Osteocyte (in vitro differentiated cells): ENCODE data around the gene GYPB. TPM values are rescaled to one million over a fixed set of nuclear protein-coding genes. Genes with fewer than 3 reads are reported as not detected.
"Not testable (repeated sequence)": the region's sequence is repeated elsewhere in the genome, so short reads cannot be mapped to it uniquely, and the experiment has no call there.

ENCODE experiments used
- DNase-seq: peaks from one replicate; pipeline ENCODE4 v3.0.0; 2021; ENCODE audit warnings: mixed read lengths; ENCODE audit not compliant: unreplicated experiment; ENCODE audit errors: extremely low spot score
- H3K27ac Mint-ChIP-seq: one replicate; pipeline ENCODE4 v1.8.0; 2021; ENCODE audit warnings: mild to moderate bottlenecking, mixed read lengths; ENCODE audit not compliant: unreplicated experiment
- H3K27me3 Mint-ChIP-seq: one replicate; pipeline ENCODE4 v1.8.0; 2021; ENCODE audit warnings: mixed read lengths; ENCODE audit not compliant: unreplicated experiment
- H3K36me3 Mint-ChIP-seq: one replicate; pipeline ENCODE4 v1.8.0; 2021; ENCODE audit warnings: mixed read lengths; ENCODE audit not compliant: unreplicated experiment
- H3K4me1 Mint-ChIP-seq: one replicate; pipeline ENCODE4 v1.8.0; 2021; ENCODE audit warnings: mixed read lengths; ENCODE audit not compliant: unreplicated experiment
- H3K4me3 Mint-ChIP-seq: one replicate; pipeline ENCODE4 v1.8.0; 2021; ENCODE audit warnings: mild to moderate bottlenecking, moderate library complexity, mixed read lengths; ENCODE audit not compliant: unreplicated experiment
- H3K9me3 Mint-ChIP-seq: one replicate; pipeline ENCODE4 v1.8.0; 2021; ENCODE audit warnings: mixed read lengths; ENCODE audit not compliant: unreplicated experiment
- long read RNA-seq: library from polyadenylated mRNA; unstranded; transcript quantifications from one replicate; pipeline ENCODE4 v2.0.0, GENCODE V29; 2021
- total RNA-seq: library from RNA; stranded (reverse); gene quantifications from 2 replicates; pipeline ENCODE4 v1.2.1, GENCODE V29; 2021
- TF ChIP-seq, protein P1 (sequence below): fragments of 200-600 bp; sonication (generic); IDR thresholded peaks from 2 replicates; pipeline ENCODE4 v1.5.0; 2021; ENCODE audit warnings: antibody characterized with exemption, mild to moderate bottlenecking, moderate library complexity

GYPB gene
- not detected in 2 replicates for total RNA-seq
- long read RNA-seq = 0 reads

DNA sequence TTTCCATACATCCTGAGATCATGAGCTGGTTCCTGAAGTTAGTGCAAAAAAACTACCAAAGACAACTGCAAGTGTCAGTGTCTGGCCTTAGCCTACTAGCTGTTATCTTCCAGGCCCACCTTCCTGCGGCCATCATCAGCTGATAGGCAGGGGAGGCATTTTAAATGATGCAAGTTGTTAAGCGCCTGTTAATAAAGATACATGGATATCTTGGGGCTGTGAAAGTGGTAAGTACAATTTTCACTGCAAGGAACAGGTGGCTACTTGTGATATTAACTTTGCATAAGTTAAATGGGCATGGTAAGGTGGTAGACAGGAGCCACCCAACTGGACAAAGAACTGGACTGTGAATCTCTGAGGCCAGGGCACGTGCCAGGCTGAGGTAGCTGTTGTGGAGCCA is at the start of gene GYPB:
GYPB (minus strand) TSS at position 104 of the 400 bp plus-strand sequence; CDS start at position 11, 93 bp downstream.
- H3K27ac Mint-ChIP-seq, H3K9me3 Mint-ChIP-seq, DNase-seq, H3K4me1 Mint-ChIP-seq, H3K4me3 Mint-ChIP-seq, H3K36me3 Mint-ChIP-seq: not testable (repeated sequence)
- H3K27me3 Mint-ChIP-seq = peaks cover 25% of the 10 kb centered on the region

GRCh38 chr4:144061556-144061955 is 42.4 kb upstream of the GYPB start:
- not testable (repeated sequence) for H3K27me3 Mint-ChIP-seq, DNase-seq

DNA sequence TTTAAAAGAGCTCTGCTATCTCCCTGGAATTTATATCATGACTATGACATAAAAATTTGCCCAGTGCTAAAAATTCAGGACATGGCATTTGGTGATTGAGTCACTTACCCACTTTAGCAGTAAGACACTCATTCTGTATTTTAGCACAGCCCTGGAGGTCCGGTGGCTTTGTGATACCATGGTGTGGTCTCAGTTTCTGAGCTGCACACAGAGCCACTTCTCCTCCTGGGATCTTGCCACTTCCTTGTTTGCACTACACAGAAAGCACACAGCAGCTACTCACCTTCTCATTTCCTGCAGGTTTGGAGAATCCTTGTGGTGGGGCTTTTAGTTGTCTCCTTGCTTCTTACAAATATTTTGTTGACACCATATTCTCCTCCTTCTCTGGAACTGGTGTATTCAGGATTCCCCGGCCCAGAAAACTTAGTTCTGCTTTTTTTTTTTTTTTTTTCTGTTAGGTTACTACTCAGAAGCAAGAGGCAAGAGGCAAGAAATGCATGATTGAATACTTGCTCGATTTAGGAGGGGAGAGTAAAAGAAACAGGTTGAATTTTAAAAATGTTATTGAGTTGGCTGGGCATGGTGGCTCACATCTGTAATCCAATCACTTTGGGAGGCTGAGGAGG is 41.2 kb upstream of the GYPB start:
- not testable (repeated sequence) for H3K4me3 Mint-ChIP-seq, DNase-seq, H3K27ac Mint-ChIP-seq, H3K27me3 Mint-ChIP-seq, H3K4me1 Mint-ChIP-seq, H3K36me3 Mint-ChIP-seq
- peaks cover 11% of the 10 kb centered on the region for H3K9me3 Mint-ChIP-seq

More at GRCh38 chr4:144061556-144061955, 42.4 kb upstream of the GYPB start:
- not testable (repeated sequence) for H3K4me3 Mint-ChIP-seq, H3K36me3 Mint-ChIP-seq, H3K27ac Mint-ChIP-seq, H3K4me1 Mint-ChIP-seq
- peaks cover 11% of the 10 kb centered on the region for H3K9me3 Mint-ChIP-seq

DNA sequence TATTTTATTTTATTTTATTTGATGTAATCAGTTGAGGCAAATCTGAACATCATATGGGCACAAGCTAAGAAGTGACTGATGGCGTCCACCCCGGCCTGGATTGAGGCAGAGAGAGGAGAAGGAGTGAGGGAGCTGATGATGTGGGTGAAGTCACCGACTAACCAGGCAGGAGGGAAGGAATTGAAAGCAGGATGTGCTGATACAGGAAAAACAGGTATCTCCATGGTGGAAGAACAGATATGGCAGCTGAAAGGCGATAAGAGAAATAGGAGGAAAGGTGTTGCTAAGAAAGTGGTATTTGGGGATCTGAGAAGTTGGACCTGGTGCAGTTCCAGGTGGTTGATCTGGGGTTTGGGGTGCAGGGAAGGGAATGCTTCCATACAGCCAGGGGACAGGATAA is 37.6 kb upstream of the GYPB start:
- H3K36me3 Mint-ChIP-seq = no peaks in the 10 kb centered on the region
- TF ChIP-seq, protein P1, sequence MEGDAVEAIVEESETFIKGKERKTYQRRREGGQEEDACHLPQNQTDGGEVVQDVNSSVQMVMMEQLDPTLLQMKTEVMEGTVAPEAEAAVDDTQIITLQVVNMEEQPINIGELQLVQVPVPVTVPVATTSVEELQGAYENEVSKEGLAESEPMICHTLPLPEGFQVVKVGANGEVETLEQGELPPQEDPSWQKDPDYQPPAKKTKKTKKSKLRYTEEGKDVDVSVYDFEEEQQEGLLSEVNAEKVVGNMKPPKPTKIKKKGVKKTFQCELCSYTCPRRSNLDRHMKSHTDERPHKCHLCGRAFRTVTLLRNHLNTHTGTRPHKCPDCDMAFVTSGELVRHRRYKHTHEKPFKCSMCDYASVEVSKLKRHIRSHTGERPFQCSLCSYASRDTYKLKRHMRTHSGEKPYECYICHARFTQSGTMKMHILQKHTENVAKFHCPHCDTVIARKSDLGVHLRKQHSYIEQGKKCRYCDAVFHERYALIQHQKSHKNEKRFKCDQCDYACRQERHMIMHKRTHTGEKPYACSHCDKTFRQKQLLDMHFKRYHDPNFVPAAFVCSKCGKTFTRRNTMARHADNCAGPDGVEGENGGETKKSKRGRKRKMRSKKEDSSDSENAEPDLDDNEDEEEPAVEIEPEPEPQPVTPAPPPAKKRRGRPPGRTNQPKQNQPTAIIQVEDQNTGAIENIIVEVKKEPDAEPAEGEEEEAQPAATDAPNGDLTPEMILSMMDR = no peak
- H3K4me3 Mint-ChIP-seq = no peak overlapping the region

DNA sequence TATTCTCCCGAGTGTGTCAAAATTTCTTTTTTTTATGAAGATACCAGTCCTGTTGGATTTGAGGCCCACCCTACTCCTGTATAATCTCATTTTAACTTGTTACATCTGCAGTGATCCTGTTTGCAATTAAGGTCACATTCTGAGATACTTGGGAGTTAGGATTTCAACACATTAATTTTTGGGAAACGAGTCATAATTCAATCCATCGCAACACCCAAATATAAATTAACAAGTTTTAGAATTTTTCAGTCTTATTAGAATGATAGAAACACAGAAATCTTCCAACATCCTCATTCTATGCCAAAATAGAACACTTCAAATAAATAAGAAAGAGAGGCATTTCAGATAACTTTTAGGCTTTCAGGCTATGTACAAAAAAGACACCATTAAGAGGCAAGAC is 36.2 kb upstream of the GYPB start:
- DNase-seq, H3K4me3 Mint-ChIP-seq, H3K9me3 Mint-ChIP-seq, H3K27ac Mint-ChIP-seq, H3K27me3 Mint-ChIP-seq, H3K36me3 Mint-ChIP-seq, H3K4me1 Mint-ChIP-seq: not testable (repeated sequence)

More for the DNA sequence above, 37.6 kb upstream of the GYPB start:
- no peak for DNase-seq
- Mint-ChIP-seq H3K4me1 (peaks cover 2% of the 10 kb centered on the region), H3K9me3 (peaks cover 5% of the 10 kb centered on the region), H3K27ac (no peak overlapping the region), H3K27me3 (peaks cover 2% of the 10 kb centered on the region)

GRCh38 chr4:144051494-144051893 is 32.3 kb upstream of the GYPB start:
- H3K9me3 Mint-ChIP-seq, H3K27ac Mint-ChIP-seq, DNase-seq, H3K27me3 Mint-ChIP-seq, H3K36me3 Mint-ChIP-seq, H3K4me1 Mint-ChIP-seq, H3K4me3 Mint-ChIP-seq: not testable (repeated sequence)

DNA sequence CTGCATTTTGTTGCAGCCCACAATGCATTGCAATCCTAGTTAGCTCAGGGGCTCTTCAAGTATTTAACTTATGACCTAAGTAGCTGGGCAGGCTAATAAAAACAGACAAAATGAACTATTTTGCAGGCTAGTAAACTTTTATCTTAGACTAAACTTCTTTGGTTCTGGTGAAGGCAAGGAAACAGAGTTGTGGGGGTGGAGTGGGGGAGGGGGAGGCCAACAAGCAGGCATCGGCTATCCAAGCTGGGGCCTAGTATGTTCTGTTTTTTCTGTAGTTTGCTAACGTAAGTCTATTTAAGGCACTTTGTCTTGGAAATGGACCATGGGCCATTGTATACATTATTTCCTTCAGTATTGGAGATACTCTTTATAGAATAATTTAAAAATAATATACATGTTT is 31.5 kb upstream of the GYPB start:
- not testable (repeated sequence) for H3K4me3 Mint-ChIP-seq, H3K27ac Mint-ChIP-seq, H3K27me3 Mint-ChIP-seq, H3K4me1 Mint-ChIP-seq, DNase-seq, H3K36me3 Mint-ChIP-seq, H3K9me3 Mint-ChIP-seq

GRCh38 chr4:144049495-144050424 is 30.6 kb upstream of the GYPB start:
- not testable (repeated sequence) for H3K27me3 Mint-ChIP-seq, H3K9me3 Mint-ChIP-seq, DNase-seq, H3K27ac Mint-ChIP-seq, H3K36me3 Mint-ChIP-seq, H3K4me3 Mint-ChIP-seq
- H3K4me1 Mint-ChIP-seq = peaks cover 11% of the 10 kb centered on the region

DNA sequence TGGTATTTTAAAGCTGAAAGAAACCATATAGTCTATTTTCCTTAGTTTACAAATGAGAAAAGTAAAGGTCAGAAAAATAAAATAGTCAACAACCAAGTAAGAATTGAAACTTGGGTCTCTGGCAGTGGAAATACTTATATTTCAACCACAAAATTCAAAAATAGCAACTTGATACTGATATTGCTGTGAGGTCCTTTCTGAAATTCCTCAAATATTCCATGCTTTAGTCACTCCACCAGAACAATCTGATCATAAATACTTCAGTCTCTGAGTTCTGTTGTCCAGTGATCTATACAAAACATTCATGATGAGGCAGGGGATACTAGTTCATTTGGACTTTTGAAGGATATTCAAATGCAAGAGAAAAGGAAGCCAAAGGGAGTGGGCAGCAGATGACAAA is 25.8 kb upstream of the GYPB start:
- H3K4me3 Mint-ChIP-seq, DNase-seq, H3K27me3 Mint-ChIP-seq, H3K36me3 Mint-ChIP-seq, H3K9me3 Mint-ChIP-seq: not testable (repeated sequence)
- Mint-ChIP-seq H3K27ac (peak overlapping the region; percentile 19), H3K4me1 (peaks cover 15% of the 10 kb centered on the region)

- H3K27ac Mint-ChIP-seq, H3K4me3 Mint-ChIP-seq, H3K4me1 Mint-ChIP-seq, H3K9me3 Mint-ChIP-seq, DNase-seq, H3K36me3 Mint-ChIP-seq: not testable (repeated sequence)
- peaks cover 11% of the 10 kb centered on the region for H3K27me3 Mint-ChIP-seq
Measured at GRCh38 chr4:144032580-144032979, 13.4 kb upstream of the GYPB start.

GRCh38 chr4:144031875-144032274 is 12.7 kb upstream of the GYPB start:
- DNase-seq, H3K4me3 Mint-ChIP-seq, H3K27ac Mint-ChIP-seq, H3K4me1 Mint-ChIP-seq, H3K36me3 Mint-ChIP-seq, H3K9me3 Mint-ChIP-seq: not testable (repeated sequence)
- H3K27me3 Mint-ChIP-seq = peaks cover 11% of the 10 kb centered on the region
